Mucosa of descending colon (tissue), 3 donors: Measurements from ENCODE around the gene FGFR1OP2. TPM values are rescaled to one million over a fixed set of nuclear protein-coding genes. Genes with fewer than 3 reads are reported as not detected.

Experiments
- ATAC-seq: fragments of 200-7000 bp; cut with Tn5 transposase; one replicate; pipeline ENCODE4 v1.9.1; 2020; ENCODE audit warnings: mild to moderate bottlenecking, moderate library complexity
- DNase-seq, 3 donors: peaks; one replicate each; pipeline ENCODE4 v3.0.0-alpha.2; 2020
- H3K36me3 ChIP-seq: fragments of 200-600 bp; one replicate; pipeline ENCODE4 v1.8.0; 2021; ENCODE audit warnings: low read depth, mild to moderate bottlenecking
- H3K4me1 ChIP-seq: fragments of 200-600 bp; one replicate; pipeline ENCODE4 v1.8.0; 2021; ENCODE audit warnings: low read depth, mild to moderate bottlenecking
- H3K4me3 ChIP-seq: fragments of 200-600 bp; one replicate; pipeline ENCODE4 v1.8.0; 2021; ENCODE audit warnings: mild to moderate bottlenecking
- H3K9me3 ChIP-seq: fragments of 200-600 bp; one replicate; pipeline ENCODE4 v1.8.0; 2021; ENCODE audit warnings: mild to moderate bottlenecking
- intact Hi-C, 2 donors: fragments of 100-400 bp; cut with DNase I in 1 of 2; cut with micrococcal nuclease in 1 of 2; formaldehyde crosslinking; loops; one replicate each; pipeline versions ENCODE4 v1.11.0 to v1.11.1; 2022; cut with DNase I, micrococcal nuclease
- total RNA-seq, 3 donors: library from RNA; stranded (reverse); fragmentation: NEBNext Ultra II Directional in 2 of 3; extraction: Animal tissue kit (Norgen Biotek cat#: 25700) in 2 of 3; gene quantifications; one replicate each; pipeline versions ENCODE4 v1.2.1 to v1.2.4, GENCODE V29; 2021 to 2023
- TF ChIP-seq, protein P1 (sequence below): fragments of 200-600 bp; IDR thresholded peaks from one replicate; pipeline ENCODE4 v1.8.0; 2022; ENCODE audit warnings: antibody characterized with exemption, mild to moderate bottlenecking
- donor health status: DM: no; HTN: no; CAD: no; lungs with moderate emphysema.
- donor health status: DM: no; HTN: no; CAD: no.
- donor health status: DM: no; HTN: yes; CAD: no.

The FGFR1OP2 gene
- total RNA-seq, 3 donors from 2014 or later = 25.1 to 50.9 (median 28.2) TPM

DNA sequence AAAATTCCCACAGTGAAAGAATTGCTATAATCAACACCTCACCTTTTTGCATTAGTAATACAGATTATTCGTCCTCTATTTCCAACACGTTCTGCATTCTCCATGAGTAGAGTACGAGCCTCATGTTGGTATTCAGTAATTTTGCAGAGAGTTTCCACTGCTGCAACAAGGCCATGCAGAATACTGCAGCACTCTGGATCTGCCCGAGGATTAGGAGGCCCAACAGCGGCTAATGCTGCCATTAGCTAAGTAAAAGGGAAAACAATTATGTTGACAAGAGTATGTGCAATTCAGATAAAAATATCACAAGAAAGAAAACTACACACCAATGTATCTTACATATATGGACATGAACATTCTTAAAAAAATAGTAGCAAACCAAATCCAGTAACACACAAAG lies 9.6 kb upstream of the FGFR1OP2 start:
- H3K4me1 ChIP-seq = no peaks in the 10 kb centered on the region
- no peaks in the 10 kb centered on the region for H3K9me3 ChIP-seq
- DNase-seq (no peak), ATAC-seq (no peak)
- H3K36me3 ChIP-seq = no peaks in the 10 kb centered on the region
- H3K4me3 ChIP-seq = no peak overlapping the region
- TF ChIP-seq, protein P1, sequence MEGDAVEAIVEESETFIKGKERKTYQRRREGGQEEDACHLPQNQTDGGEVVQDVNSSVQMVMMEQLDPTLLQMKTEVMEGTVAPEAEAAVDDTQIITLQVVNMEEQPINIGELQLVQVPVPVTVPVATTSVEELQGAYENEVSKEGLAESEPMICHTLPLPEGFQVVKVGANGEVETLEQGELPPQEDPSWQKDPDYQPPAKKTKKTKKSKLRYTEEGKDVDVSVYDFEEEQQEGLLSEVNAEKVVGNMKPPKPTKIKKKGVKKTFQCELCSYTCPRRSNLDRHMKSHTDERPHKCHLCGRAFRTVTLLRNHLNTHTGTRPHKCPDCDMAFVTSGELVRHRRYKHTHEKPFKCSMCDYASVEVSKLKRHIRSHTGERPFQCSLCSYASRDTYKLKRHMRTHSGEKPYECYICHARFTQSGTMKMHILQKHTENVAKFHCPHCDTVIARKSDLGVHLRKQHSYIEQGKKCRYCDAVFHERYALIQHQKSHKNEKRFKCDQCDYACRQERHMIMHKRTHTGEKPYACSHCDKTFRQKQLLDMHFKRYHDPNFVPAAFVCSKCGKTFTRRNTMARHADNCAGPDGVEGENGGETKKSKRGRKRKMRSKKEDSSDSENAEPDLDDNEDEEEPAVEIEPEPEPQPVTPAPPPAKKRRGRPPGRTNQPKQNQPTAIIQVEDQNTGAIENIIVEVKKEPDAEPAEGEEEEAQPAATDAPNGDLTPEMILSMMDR = no peak
- intact Hi-C loops = no loop called here

DNA sequence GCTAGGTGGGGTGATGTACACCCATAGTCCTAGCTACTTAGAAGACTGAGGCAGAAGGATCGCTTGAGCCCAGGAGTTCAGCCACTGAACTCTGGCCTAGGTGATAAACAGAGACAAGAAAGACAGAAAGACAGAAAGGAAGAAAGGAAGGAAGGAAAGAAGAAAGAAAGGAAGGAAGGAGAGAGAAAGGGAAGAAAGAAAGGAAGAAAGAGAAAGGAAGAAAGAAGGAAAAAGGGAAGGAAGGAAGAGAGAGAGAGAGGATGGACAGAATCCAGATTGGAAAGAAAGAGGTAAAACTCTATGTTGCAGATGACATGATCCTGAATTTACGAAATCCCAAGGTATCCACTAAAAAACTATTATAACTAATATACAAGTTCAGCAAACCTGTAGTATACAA lies 8.7 kb upstream of the FGFR1OP2 start:
- TF ChIP-seq, protein P1 = no peak
- DNase-seq (no peak), ATAC-seq (no peak)
- Histone ChIP-seq H3K4me1 (no peaks in the 10 kb centered on the region), H3K9me3 (no peaks in the 10 kb centered on the region), H3K36me3 (no peaks in the 10 kb centered on the region), H3K4me3 (no peak overlapping the region)
- intact Hi-C loops = no loop called here

DNA sequence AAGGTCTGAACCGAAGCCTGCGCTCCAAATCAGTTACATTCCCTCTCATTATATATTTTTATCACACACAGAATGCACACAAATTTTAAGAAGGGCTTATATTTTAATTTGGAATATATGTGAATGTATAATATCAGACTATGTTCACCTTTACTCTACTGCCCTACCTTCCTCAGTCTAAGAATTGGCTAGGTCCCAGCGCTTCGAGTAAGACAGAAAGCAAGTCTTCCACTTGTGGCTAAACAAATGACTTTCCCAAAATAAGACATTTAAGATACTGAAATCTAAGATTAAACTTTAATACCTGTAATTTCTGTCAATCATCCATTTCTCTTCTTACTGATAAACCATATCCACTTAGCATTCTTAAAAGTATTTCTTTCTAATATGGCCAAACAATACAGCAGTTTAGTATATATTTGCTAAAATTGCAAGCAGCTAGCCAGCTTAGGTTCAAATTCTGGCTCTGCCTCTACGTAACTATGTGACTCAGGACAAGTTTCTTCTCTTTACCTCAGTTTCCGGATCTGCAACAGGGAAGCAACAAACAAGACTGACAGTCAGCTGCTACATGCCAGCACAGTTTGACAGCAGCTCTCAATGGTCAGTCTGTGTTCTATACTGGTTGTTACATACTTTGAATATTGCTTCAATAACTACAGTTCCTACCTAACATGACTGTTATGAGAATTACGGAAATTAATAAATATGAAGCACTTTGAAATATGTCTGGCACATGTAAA lies 2.5 kb upstream of the FGFR1OP2 start:
- intact Hi-C loops = no loop called here
- peaks cover 15% of the 10 kb centered on the region for H3K4me1 ChIP-seq
- H3K9me3 ChIP-seq = no peaks in the 10 kb centered on the region
- no peak overlapping the region for H3K4me3 ChIP-seq
- peak in 1 of 3 donors; percentile 28 for DNase-seq
- H3K36me3 ChIP-seq = peaks cover 7% of the 10 kb centered on the region
- no peak for ATAC-seq
- TF ChIP-seq, protein P1 = no peak

DNA sequence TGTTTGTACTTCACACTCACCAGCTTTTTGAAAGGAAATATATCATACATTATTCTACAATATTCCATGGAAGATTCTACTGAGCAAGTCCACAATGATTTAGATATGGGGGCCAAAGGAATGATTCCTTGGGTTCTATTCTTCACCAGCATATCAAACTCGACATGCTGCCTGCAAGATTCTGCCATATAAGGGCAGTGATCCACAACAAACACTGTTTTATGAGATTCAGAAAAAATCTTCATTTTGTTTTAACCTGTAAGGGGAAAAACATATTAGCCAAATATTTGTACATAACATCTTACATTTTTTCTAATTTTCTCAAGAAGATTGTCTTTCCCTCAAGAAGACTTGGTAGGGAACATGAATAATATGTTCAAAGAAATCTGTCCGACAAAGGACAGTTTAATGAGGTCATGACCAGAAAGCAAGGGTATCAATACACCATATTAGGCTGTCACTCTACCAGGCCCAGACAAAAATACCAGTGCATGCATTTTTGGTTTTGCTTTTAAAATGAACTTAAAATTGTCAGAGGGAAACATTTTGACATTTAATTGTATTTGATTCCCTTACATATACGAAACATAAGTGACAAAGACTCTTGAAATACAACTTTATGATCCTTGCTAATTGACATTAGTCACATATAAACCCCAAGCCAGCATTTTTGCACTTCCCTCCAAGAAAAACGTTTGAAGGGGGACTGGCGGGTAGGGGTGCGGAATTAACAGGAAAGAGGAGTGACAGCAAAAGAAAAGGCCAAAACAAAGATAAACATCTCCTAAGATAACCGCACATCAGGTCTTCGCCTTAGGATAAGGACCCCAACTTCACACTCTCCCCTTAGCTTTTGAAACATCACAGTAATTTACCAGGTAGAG lies 1.5 kb upstream of the FGFR1OP2 start:
- ATAC-seq (no peak), DNase-seq (no peak)
- TF ChIP-seq, protein P1 = no peak
- Histone ChIP-seq H3K4me3 (no peak overlapping the region), H3K9me3 (no peaks in the 10 kb centered on the region), H3K36me3 (peaks cover 7% of the 10 kb centered on the region), H3K4me1 (peaks cover 15% of the 10 kb centered on the region)
- intact Hi-C loops = no loop called here

DNA sequence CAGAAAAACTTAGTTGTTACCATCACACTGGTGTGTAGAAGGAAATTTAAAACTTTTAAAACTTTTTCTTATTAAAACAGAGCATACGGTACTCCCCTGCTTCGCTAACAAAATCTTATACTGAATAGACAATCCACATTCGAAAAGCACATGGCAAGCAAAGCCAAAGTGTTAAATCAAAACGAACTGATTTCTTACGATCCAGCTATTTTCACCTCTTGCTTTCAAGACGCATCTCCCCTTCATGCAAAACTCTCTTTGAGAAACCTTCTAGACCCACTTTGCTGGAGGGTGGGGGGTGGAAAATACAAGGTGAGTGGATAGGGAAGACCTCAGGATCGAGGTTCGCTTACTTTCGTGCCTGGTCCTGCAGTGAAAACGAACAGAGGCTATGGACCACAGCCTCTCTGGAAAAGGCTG lies 817 bp upstream of the FGFR1OP2 start:
- peaks cover 15% of the 10 kb centered on the region for H3K4me1 ChIP-seq
- H3K9me3 ChIP-seq = no peaks in the 10 kb centered on the region
- peak overlapping the region; percentile 51 for H3K4me3 ChIP-seq
- H3K36me3 ChIP-seq = peaks cover 7% of the 10 kb centered on the region
- TF ChIP-seq, protein P1 = no peak
- intact Hi-C loops = no loop called here
- ATAC-seq (no peak), DNase-seq (no peak)
